GM19025 (cell line): Measurements from ENCODE around the gene ARHGEF1.
"Not testable (repeated sequence)": the region's sequence is repeated elsewhere in the genome, so short reads cannot be mapped to it uniquely, and the experiment has no call there.

Experiments
- ATAC-seq: cut with Tn5 transposase; IDR thresholded peaks from one replicate; pipeline ENCODE4 v1.9.1; 2021; ENCODE audit warnings: mild to moderate bottlenecking, low read depth, moderate library complexity; ENCODE audit not compliant: unreplicated experiment

The ARHGEF1 gene

DNA sequence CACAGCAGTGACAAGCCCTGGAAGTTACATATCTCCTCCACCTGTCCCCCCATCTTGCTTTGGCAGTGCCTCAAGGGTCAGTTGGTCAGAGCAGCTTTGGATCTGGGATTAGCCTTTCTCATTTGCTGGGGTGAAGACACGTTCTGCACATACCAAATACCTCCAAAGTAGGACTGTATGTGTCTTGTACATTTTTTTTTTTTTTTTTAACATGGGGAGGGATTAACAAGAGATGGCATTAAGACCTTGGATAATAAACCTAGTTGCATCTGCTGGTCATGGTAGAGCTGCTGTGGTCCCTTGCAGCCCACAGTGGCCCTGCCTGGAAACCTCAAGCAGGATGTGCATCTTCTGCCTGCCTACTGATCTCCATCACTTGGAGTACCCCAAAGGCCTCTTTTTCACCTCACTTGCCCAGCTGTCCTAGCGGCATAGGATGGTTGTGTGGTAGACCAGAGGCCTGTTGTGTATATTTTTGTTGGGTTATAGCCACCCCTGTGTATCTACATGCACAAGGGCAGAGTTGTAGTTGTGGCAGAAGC lies 20.5 kb upstream of the ARHGEF1 start:
- ATAC-seq: no peak

DNA sequence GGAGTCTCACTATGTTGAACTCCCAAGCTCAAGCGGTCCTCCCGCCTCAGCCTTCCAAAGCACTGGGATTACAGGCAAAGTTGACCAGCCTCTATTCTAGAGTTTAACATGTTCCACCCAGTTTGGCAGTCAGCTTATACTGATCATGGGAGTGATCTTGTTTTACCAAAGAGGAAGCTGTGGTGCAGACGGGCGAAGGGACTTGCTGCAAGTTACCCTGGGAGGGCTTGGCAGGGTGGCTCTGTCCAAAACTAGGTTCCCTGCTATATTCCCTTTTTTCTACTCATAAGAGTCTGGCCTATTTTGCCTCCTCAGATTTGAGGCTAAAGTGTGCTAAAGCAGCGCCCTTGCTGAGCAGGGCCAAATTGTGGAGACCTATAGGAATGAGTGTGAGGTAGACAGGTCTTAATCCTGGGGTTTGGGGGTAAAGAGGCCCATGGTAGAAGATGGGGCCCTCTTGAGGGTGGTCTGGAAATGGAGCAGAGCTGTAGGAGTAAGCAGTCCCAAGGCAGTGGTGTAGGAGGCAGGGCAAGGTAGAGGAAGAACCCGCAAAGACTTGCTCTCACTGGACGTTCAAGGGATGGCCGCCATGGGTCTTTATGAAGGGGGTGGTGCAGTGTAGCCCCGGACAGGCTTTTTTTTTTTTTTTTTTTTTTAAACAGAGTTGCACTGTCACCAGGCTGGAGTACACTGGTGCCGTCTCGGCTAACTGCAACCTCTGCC lies 19.6 kb upstream of the ARHGEF1 start:
- ATAC-seq: no peak

DNA sequence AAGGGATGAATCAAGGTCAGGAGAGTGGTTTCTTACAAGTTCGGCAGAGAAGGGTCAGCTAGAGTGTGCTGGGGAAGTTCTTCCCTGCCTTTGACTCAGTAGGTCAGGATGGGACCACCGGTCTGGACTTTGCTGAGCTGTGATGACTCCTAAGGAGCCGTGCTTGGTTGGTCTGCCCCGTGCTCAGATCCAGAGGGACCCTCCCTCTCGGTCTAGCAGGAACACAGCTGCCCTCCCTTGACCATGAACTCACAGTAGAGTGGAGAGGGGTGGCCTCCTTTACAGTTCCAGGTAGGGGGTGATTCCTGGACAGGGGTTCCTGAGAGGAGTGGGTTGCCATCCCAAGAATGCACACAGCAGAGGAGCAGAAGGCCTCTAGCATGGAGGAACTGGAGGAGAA lies 18.6 kb upstream of the ARHGEF1 start:
- no peak for ATAC-seq

DNA sequence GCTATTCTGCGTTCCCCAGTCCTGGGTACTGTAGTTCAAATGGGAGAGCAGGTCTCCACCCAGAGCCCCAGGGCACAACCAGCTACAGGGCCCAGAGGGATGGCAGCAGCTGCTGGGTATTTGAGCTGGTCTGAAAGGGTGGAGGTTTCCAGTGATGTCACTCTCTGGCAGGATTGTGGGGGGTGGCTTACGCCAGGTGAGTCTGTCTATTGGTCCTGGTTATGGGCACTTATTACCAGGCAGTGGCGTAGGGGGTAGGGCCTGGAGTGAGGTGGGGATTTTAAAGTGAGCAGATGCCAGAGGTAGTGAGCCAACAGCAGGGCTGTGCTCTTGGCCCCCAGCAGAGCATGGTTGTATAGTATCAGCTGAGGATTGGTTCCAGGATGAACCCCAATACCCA lies 16.7 kb upstream of the ARHGEF1 start:
- ATAC-seq: no peak

DNA sequence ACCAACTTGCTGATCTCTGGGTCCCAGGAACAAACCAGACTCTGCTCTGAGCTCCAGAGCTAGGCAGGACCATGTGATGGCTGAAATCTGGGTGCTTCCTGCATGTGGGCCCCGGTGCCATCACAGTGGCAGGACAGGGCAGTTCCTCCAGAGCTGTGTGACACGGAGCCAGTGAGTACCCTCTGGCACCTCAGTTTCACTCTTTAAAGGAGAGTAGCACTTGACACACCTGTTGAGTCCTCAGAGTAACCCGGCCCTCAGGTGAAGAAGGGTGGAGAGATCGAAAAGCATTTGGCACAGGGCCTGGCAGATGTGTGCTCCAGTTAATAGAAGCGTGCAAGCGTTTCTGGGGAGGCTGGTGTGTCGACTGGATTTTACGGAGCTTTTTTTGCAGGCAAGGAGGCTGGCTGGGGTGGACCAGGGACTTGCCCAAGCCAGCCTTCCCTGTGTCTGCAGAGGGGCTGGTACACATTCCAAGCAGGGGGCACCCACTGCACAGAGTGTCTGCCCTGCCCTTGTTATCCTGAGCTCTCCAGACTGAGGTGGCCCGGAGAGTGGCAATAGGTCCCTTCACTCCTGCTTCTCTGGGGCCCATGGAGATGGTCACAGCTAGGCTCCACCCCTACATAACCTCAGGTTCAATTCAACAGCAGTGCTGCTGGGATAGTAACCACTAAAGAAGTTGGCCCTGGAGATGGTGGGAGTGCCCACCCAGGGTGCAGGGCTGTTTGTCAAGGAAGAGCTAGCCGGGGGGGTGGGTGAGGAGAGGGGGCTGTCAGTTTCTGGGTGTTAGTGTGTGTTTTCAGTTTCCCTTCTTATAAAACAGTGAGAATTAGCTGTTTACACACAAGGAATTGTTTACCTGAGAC lies 14.6 kb upstream of the ARHGEF1 start:
- no peak for ATAC-seq

DNA sequence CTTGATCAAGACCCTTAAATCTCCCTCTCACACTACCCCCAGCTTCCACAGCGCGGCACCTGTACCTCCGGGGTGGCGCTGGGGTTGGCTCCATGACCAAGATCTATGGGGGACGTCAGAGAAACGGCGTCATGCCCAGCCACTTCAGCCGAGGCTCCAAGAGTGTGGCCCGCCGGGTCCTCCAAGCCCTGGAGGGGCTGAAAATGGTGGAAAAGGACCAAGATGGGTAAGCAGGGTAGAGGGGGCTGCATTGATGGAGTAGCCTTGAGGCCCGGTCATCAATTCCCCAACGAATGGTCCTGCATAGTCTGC lies 14.0 kb upstream of the ARHGEF1 start:
- no peak for ATAC-seq

DNA sequence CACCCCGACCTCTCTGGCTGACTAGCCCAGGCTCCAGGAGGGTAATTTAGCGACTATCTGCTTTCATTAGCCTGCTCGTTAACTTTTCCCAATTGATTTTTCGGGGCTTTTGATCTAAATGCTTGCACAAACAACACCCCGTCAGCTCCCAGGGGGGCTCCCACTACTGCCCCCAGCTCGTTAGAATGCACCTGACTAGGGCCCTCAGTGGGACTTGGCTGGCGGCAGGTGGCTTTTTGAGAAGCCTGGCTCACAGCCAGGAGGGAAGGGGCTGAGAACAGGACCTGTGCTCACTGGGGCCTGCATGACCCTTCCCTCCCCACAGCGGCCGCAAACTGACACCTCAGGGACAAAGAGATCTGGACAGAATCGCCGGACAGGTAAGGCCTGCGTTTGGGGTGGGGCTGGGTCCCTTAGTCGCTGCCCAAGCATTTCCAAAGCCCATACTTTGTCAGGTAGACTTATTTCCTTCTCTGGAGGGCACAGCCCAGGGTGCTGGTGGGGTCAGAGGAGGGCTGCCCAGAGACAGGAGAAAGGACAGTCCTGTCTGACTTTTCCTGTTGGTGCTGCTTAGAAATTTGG lies 13.5 kb upstream of the ARHGEF1 start:
- ATAC-seq: no peak

DNA sequence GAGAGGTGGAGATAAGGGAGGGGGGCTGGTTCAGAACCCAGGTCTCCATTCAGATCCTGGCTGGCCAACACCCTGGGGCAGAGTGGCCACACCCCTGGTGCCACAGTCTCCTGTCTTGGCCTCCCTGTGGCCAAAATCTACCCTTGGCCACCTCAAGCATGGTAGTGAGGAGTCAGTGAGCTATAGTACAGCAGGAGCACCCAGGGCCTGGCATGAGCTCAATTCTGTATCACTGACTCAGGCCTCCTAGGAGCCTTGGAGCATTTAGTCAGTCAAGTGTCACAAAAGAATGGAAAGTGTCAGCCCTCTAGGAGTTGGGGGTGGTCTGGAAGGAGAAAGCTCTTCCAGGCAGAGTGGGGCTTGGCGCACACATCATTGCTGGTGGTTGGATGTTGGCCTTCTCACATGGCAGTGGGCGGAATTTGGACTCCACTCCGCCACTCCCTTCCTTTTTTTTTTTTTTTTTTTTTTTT lies 12.5 kb upstream of the ARHGEF1 start:
- no peak for ATAC-seq

DNA sequence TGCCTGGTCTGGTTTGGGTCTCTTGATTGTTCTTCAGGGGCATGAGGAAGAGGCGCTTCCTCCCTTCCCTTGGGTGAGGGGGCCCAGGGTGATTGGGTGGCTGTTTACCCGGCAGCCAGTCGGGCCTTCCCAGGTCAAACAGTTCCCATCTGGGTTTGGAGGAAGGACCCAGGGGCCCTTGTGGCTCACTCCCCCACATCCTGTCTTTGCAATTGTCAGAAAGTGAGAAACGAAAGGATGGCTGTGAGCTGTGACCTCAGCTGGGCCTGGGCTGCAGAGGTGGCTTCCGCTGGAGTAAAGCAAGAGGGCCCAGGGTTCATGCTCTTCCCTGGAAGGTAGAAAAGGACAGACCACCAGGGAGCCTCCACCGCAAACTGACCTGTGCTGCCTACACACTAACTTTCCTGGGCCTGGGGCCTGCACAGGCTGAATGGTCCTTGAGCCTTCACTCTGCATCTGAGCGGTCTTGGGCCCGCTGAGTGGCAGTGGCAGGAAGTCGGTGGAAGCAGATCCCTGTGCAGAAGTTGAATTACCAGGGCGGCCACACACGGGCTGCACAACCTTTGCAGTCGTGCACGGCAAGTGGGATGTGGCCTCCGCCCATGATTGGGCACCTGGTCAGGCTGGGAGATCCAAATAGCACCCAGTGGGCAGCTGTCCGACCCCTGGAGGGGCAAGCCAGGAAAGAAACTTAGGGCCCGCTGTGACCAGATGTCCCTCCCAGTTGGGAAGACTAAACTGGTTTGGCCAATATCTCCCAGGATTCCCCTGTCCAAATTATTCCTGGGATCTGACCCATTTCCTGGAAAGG lies 11.2 kb upstream of the ARHGEF1 start:
- ATAC-seq: peak; percentile 41

DNA sequence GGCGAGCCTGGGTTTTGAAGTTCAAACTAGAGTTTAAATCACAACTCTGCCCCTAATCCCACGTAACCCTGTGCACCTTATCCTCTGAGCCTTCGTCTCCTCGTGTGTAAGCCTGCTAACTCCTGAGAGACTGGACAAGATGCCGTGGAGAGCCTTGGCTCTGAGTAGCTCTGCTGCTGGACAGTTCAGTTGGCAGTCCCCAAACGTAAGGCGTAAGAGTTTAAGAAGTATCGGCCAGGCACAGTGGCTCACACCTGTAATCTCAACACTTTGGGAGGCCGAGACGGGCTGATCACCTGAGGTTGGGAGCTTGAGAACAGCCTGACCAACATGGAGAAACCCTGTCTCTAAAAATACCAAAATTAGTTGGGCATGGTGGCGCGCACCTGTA lies 10.6 kb upstream of the ARHGEF1 start:
- ATAC-seq: no peak

DNA sequence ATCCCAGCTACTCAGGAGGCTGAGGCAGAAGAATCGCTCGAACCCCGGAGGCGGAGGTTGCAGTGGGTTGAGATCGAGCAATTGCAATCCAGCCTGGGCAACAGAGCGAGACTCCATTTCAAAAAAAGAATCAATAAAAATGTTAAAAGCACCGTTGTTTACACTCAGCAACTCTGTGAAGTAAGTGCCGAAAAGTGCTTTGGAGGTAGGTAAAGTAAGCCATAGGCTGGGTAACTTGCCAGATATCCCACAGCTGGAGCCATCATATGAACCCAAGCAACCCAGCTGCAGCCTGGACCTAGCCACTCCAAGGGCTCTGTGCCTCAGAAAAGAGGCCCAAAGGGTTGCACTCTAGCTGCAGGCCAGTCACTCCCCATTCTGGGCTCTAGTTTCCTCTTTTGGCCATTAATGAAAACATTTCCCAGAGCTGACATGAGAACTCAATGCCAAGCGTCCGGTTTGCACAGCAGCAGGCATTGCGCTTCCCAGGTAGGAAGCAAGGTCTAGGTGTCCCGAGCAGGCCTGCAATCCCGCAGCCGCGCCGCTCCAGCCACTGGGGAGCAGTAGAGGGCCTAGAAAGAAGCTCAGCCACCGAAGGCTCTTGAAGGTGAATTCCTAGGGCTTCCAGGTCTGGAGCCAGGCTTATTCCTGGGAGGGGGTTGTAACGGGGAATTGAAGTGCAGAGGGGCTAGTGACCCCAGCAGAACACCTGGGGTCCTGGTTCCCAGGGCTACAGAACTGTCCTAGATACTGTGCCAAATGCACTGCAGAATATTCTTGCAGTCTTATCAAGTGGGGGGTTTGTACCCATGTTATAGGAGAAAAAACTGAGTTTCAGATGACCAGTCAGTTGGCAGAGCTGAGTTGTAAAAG lies 10.0 kb upstream of the ARHGEF1 start:
- ATAC-seq: no peak

DNA sequence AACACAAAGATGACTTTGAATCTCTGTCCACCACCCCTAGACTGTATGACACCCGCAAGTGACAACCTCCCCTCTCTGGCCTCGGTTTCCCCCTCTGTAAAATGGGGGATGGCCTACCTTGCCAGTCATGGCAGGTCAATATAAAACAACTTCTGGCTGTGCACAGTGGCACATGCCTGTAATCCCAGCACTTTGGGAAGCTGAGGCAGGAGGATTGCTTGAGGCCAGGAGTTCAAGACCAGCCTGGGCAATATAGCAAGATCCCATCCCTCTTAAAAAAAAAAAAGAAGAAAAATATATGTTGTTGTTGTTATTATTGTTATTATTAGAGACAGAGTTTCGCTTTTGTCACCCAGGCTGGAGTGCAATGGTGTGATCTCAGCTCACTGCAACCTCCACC lies 7.0 kb upstream of the ARHGEF1 start:
- not testable (repeated sequence) for ATAC-seq

DNA sequence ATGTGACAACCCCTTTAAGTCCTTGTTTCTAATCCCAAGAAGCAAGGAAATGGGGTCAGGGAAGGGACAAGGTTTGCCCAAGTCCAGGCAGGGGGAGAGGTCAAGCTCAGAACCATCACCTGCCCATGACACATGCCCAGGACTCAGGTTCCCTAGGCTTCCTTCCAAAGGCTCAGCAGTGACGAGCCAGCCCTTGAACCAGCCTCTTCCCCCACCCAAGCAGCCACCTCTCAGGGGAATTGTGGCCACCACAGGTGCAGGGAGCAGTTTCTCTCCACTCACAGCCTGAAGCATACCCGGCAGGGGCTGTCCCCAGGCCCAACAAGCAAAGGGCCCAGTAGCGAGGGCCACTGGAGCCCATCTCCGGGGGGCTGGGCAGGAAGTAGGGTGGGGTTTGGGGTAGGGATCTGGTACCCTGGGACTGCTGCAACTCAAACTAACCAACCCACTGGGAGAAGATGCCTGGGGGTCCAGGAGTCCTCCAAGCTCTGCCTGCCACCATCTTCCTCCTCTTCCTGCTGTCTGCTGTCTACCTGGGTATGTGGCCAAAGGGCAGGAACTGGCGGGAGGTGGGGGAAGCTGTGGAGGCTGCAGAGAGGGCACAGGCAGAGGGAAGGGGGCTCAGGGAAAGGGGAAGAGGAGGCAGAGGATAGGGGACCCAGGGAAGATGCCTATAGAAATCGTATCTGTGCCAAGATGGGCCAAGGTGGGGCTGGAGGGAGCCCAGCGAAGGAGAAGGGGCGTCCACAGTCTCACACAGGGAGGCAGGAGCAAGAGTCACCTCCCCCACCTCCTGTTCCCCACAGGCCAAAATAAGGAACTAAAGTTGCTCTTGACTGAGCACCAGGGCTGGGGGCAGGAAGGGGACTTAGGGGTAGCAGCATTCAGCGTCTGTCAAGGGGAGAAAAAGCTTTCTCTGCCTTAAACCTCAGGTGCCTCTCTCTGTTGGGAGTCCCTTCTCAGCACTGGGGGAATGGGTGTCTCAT lies 5.8 kb upstream of the ARHGEF1 start, which contains the start of gene CD79A:
TSS of gene CD79A (plus strand) at position 433 of the 986 bp plus-strand sequence. CDS start at position 459, 26 bp downstream.
- peak; percentile 70 for ATAC-seq

DNA sequence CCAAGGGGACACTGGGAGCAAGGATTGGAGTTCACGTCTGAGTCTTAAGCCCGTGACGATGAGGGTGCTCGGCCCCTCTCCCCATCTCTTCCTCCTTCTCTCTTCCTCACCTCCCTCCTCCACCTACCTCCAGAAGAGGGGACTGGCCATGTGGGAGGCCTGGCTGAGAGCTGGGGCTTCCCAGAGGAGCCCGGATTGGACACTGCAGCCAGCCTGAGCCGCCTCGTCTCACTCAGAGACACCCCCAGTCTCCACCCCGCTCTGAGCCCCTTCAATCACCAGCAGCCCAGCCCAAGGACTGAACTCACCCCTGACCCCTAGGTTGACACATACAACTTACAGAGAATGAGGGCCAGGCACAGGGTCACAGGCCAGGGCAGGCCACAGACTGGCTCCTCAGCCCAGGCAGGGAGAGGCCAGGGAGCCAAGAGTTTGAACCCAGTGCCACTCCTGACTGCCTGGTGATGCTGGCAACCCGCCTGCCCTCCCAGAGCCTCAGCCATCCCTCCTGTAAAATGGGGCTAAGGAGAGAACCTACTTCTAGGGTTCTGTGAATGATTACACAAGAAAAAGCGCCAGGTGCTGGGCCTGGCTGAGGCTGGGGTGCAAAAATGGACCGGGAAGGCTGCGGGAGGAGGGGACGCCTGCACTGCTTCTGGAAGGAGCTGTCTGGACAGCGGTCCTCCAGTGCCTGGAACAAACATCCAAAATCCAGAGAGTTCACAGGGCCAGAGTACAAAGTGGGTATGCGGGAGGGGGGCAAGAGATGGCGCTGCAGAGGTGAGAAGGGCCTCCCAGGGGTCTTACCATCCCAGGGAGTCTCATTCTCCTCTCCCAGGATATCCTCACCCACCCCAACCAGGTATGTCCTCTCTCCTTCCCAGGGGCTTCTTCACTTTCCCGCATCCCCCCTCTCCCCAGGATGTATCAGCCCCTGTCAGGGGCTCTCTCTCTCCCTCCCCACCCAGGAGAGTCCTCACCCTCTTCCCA lies 4.8 kb upstream of the ARHGEF1 start:
- ATAC-seq: no peak

DNA sequence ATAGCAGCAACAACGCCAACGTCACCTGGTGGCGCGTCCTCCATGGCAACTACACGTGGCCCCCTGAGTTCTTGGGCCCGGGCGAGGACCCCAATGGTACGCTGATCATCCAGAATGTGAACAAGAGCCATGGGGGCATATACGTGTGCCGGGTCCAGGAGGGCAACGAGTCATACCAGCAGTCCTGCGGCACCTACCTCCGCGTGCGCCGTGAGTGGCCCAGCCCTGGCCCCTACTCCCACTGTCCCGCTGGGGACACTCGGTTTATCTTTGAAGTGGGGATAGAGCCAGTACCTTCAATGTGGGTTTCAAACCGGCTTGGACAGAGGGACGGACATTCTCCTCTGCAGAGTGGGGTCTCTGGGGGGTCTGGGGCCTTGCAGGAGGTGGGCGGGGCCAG lies 3.9 kb upstream of the ARHGEF1 start:
- no peak for ATAC-seq

DNA sequence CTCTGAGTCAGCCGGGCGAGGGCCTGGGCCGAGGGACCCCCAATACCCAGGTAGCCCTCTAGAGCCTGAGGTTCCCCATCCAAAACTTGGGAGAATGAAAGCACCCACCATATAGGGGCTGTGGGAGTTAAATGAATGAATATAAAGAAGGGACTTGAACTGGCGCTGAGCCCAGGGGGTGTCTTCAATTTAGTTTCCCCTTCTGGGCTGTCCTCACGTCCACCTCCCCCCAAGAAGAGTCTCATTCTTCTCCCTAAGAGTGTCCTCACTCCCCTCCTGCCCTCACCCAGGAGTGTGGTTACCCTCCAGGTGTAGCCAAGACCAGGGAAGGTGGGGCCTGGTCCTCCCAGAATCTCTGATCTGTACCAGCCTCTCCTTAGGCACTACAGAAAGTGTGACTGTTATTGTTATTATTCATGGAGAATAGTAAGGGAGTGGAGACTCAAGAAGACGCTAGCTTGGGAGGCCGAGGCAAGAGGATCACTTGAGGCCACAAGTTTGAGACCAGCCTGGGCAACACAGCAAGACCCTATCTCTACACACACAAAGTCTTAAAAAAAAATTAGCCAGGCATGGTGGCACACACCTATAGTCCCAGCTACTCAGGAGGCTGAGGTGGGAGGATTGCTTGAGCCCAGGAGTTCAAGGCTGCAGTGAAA lies 3.2 kb upstream of the ARHGEF1 start:
- no peak for ATAC-seq

DNA sequence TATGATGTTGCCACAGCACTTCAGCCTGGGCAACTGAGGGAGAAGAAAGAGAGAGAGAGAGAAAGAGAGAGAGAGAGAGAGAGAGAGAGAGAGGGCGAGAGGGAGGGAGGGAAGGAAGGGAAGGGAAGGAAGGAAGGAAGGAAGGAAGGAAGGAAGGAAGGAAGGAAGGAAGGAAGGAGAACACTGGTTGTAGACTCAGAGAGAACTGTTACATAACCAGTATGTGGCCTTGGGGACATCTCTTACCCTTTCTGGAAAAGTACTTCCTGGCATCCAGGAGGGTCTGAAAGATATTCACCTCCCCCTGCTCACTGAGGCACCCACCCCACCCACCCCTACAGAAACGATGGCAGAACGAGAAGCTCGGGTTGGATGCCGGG lies 2.7 kb upstream of the ARHGEF1 start:
- ATAC-seq: no peak
